HepG2 (cell line): ENCODE results near the gene NSMCE1. TPM values are rescaled to one million over a fixed set of nuclear protein-coding genes. Genes with fewer than 3 reads are reported as not detected.

ENCODE experiments used
- AGO1 ChIP-seq: fragments of 200-400 bp; formaldehyde crosslinking; IDR thresholded peaks from 2 replicates; pipeline ENCODE4 v1.6.1; 2017; ENCODE audit warnings: mild to moderate bottlenecking, low read depth, low read length, moderate library complexity; ENCODE audit not compliant: poor library complexity, severe bottlenecking
- ASH2L ChIP-seq: fragments of 300-600, 200-600 bp; sonication (generic); IDR thresholded peaks from 2 replicates; pipeline ENCODE4 v1.7.0; 2017; ENCODE audit warnings: low read depth, mild to moderate bottlenecking, moderate library complexity, mixed read lengths, low read length; ENCODE audit not compliant: insufficient read length
- DRAP1 ChIP-seq: IDR thresholded peaks from 2 replicates; pipeline ENCODE4 v1.6.1; 2016; ENCODE audit warnings: missing genetic modification reagents, missing compliant biosample characterization
- ETV5 ChIP-seq: IDR thresholded peaks from 2 replicates; pipeline ENCODE4 v1.6.1; 2018; ENCODE audit warnings: missing biosample characterization, missing genetic modification reagents, inconsistent platforms, borderline replicate concordance
- HDAC2 ChIP-seq: sonication (generic); formaldehyde crosslinking; IDR thresholded peaks from 2 replicates; pipeline ENCODE4 v1.4.0; 2020; ENCODE audit warnings: missing genetic modification reagents
- HNRNPK ChIP-seq: fragments of 200-400 bp; formaldehyde crosslinking; IDR thresholded peaks from 2 replicates; pipeline ENCODE4 v1.6.1; 2018; ENCODE audit warnings: low read length, low read depth, moderate library complexity, mild to moderate bottlenecking; ENCODE audit not compliant: poor library complexity, severe bottlenecking
- HNRNPLL ChIP-seq: fragments of 200-400 bp; formaldehyde crosslinking; IDR thresholded peaks from 2 replicates; pipeline ENCODE4 v1.6.1; 2017; ENCODE audit warnings: mild to moderate bottlenecking, low read depth, low read length; ENCODE audit not compliant: poor library complexity, severe bottlenecking
- HOXA3 ChIP-seq: sonication (generic); formaldehyde crosslinking; IDR thresholded peaks from 2 replicates; pipeline ENCODE4 v1.5.0; 2020; ENCODE audit warnings: missing genetic modification reagents
- MATR3 ChIP-seq: sonication (generic); formaldehyde crosslinking; IDR thresholded peaks from 2 replicates; pipeline ENCODE4 v1.4.0; 2020; ENCODE audit warnings: missing genetic modification reagents
- MEIS1 ChIP-seq: sonication (generic); formaldehyde crosslinking; IDR thresholded peaks from 2 replicates; pipeline ENCODE4 v1.9.0; 2021; ENCODE audit warnings: mild to moderate bottlenecking, missing genetic modification reagents, moderate library complexity, borderline replicate concordance
- MYNN ChIP-seq: sonication (generic); formaldehyde crosslinking; IDR thresholded peaks from 2 replicates; pipeline ENCODE4 v1.4.0; 2020; ENCODE audit warnings: mild to moderate bottlenecking, low read depth, missing genetic modification reagents
- NFKBIZ ChIP-seq: IDR thresholded peaks from 2 replicates; pipeline ENCODE4 v1.6.1; 2018; ENCODE audit warnings: missing genetic modification reagents, missing compliant biosample characterization
- REXO4 ChIP-seq: sonication (generic); formaldehyde crosslinking; IDR thresholded peaks from 2 replicates; pipeline ENCODE4 v1.8.0; 2022; ENCODE audit warnings: missing genetic modification reagents, mild to moderate bottlenecking, borderline replicate concordance
- RFX5 ChIP-seq: IDR thresholded peaks from 2 replicates; pipeline ENCODE4 v1.6.1; 2011; ENCODE audit warnings: low read depth, low read length, improper control_type of control experiment
- U2AF2 ChIP-seq: fragments of 200-400 bp; formaldehyde crosslinking; IDR thresholded peaks from 2 replicates; pipeline ENCODE4 v1.6.1; 2017; ENCODE audit warnings: low read depth, mild to moderate bottlenecking, low read length
- YEATS4 ChIP-seq: sonication (generic); formaldehyde crosslinking; IDR thresholded peaks from 2 replicates; pipeline ENCODE4 v1.4.0; 2020; ENCODE audit warnings: missing genetic modification reagents, borderline replicate concordance
- ZFP91 ChIP-seq: sonication (generic); formaldehyde crosslinking; IDR thresholded peaks from 2 replicates; pipeline ENCODE4 v1.9.0; 2022; ENCODE audit warnings: missing genetic modification reagents, mild to moderate bottlenecking, borderline replicate concordance
- ZMAT5 ChIP-seq: sonication (generic); formaldehyde crosslinking; IDR thresholded peaks from 2 replicates; pipeline ENCODE4 v1.5.0; 2020; ENCODE audit warnings: mild to moderate bottlenecking, low read depth, missing genetic modification reagents, borderline replicate concordance
- ZNF264 ChIP-seq: sonication (generic); formaldehyde crosslinking; IDR thresholded peaks from 2 replicates; pipeline ENCODE4 v1.4.0; 2020; ENCODE audit warnings: missing genetic modification reagents
- ZNF296 ChIP-seq: sonication (generic); formaldehyde crosslinking; conservative IDR thresholded peaks from 2 replicates; pipeline ENCODE4 v1.5.0; 2020; ENCODE audit warnings: mild to moderate bottlenecking, missing genetic modification reagents
- ZNF414 ChIP-seq: sonication (generic); formaldehyde crosslinking; IDR thresholded peaks from 2 replicates; pipeline ENCODE4 v1.5.0; 2020; ENCODE audit warnings: missing genetic modification reagents
- ZNF629 ChIP-seq: sonication (generic); formaldehyde crosslinking; conservative IDR thresholded peaks from 2 replicates; pipeline ENCODE4 v1.5.0; 2020; ENCODE audit warnings: missing genetic modification reagents
- ZNF777 ChIP-seq: sonication (generic); formaldehyde crosslinking; IDR thresholded peaks from 2 replicates; pipeline ENCODE4 v1.4.0; 2020; ENCODE audit warnings: missing genetic modification reagents
- ZNF780A ChIP-seq: sonication (generic); formaldehyde crosslinking; IDR thresholded peaks from 2 replicates; pipeline ENCODE4 v1.8.0; 2022; ENCODE audit warnings: mild to moderate bottlenecking, missing genetic modification reagents, moderate library complexity
- ZNF878 ChIP-seq: sonication (generic); formaldehyde crosslinking; IDR thresholded peaks from 2 replicates; pipeline ENCODE4 v1.8.1; 2023; ENCODE audit warnings: mild to moderate bottlenecking, missing genetic modification reagents, moderate library complexity
- polyA plus RNA-seq, 8 experiments: library from polyadenylated mRNA; depleted of rRNA in 3 of 8; stranded (reverse) in 7 of 8; unstranded in 1 of 8; fragments of >200 nt; fragmentation: Illumina TruSeq in 4 of 8; extraction: Trizol in 4 of 8; gene quantifications; 2 replicates each; pipeline versions ENCODE4 v1.2.1 to v1.2.3, GENCODE V29; 2011 to 2016; ENCODE audit warnings: low read depth in 4 of 8, missing spikeins in 1 of 8, mixed read lengths in 1 of 8; ENCODE audit not compliant: insufficient read depth in 1 of 8
- total RNA-seq, 5 experiments: library from RNA; depleted of rRNA; stranded (reverse); fragments of >200 nt; fragmentation: Illumina TruSeq; extraction: Trizol; gene quantifications; 2 replicates each; pipeline ENCODE4 v1.2.3, GENCODE V29; 2016; ENCODE audit warnings: low read depth in 1 of 5
- TF ChIP-seq, protein P1 (sequence below): sonication (generic); formaldehyde crosslinking; IDR thresholded peaks from 2 replicates; pipeline ENCODE4 v1.9.0; 2021; ENCODE audit warnings: missing genetic modification reagents, mild to moderate bottlenecking, borderline replicate concordance
- TF ChIP-seq, protein P2 (sequence below): sonication (generic); formaldehyde crosslinking; IDR thresholded peaks from 2 replicates; pipeline ENCODE4 v1.5.1; 2020; ENCODE audit warnings: missing genetic modification reagents, mild to moderate bottlenecking, borderline replicate concordance

Gene NSMCE1
- total and polyA plus RNA-seq, 2 of the 13 experiments (the other 11 are each of a cell fraction or from before 2014, with no cell fraction given): 42.7 to 52.9 TPM

DNA sequence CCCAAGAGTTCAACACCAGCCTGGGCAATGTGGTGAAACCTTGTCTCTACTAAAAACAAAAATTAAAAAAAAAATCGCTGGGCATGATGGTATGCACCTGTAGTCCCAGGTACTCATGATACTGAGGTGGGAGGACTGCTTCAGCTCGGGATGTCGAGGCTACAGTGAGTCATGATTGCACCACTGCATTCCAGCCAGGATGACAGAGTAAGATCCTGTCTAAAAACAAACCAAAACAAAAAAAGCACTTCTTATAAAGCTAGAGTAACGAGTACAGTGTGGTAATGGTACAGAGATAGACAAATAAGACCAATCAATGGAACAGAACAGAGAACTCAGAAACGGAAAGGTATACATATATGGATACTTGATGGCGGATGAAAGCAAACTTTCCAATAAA is 4.4 kb downstream of the NSMCE1 start (continued):
- TF ChIP-seq ZMAT5 (CRISPR knock-in tag): no peak
- no peak for TF ChIP-seq YEATS4 (CRISPR knock-in tag)
- TF ChIP-seq RFX5: no peak
- TF ChIP-seq REXO4 (CRISPR knock-in tag): no peak
- peak; percentile 77; the same call in 1 of the 2 replicates for TF ChIP-seq ZNF264 (CRISPR knock-in tag)
- no peak for TF ChIP-seq ZNF777 (CRISPR knock-in tag)
- no peak for TF ChIP-seq DRAP1 (CRISPR knock-in tag)
- TF ChIP-seq HNRNPK: no peak
- TF ChIP-seq HNRNPLL: no peak
- TF ChIP-seq ASH2L: no peak
- TF ChIP-seq U2AF2: no peak
- TF ChIP-seq ZNF296 (CRISPR knock-in tag): no peak
- no peak for TF ChIP-seq AGO1
- TF ChIP-seq ETV5: peak; percentile 77; the same call in 1 of the 2 replicates
- no peak for TF ChIP-seq ZNF780A (CRISPR knock-in tag)
- peak; percentile 37; the same call in 1 of the 2 replicates for TF ChIP-seq HOXA3 (CRISPR knock-in tag)
- no peak for TF ChIP-seq NFKBIZ (CRISPR knock-in tag)
- TF ChIP-seq, protein P1, sequence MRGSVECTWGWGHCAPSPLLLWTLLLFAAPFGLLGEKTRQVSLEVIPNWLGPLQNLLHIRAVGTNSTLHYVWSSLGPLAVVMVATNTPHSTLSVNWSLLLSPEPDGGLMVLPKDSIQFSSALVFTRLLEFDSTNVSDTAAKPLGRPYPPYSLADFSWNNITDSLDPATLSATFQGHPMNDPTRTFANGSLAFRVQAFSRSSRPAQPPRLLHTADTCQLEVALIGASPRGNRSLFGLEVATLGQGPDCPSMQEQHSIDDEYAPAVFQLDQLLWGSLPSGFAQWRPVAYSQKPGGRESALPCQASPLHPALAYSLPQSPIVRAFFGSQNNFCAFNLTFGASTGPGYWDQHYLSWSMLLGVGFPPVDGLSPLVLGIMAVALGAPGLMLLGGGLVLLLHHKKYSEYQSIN (CRISPR knock-in tag): no peak
- TF ChIP-seq ZNF414 (CRISPR knock-in tag): peak; percentile 26; the same call in 1 of the 2 replicates
- TF ChIP-seq ZNF629 (CRISPR knock-in tag): 0 out of 2 replicates have a peak, but pooled peaks have one; percentile 13
- TF ChIP-seq MEIS1: no peak
- TF ChIP-seq MYNN (CRISPR knock-in tag): no peak
- peak; percentile 46; the same call in 1 of the 2 replicates for TF ChIP-seq HDAC2 (CRISPR knock-in tag)
- TF ChIP-seq MATR3 (CRISPR knock-in tag): no peak
- TF ChIP-seq, protein P2, sequence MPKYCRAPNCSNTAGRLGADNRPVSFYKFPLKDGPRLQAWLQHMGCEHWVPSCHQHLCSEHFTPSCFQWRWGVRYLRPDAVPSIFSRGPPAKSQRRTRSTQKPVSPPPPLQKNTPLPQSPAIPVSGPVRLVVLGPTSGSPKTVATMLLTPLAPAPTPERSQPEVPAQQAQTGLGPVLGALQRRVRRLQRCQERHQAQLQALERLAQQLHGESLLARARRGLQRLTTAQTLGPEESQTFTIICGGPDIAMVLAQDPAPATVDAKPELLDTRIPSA (CRISPR knock-in tag): no peak
- no peak for TF ChIP-seq ZFP91 (CRISPR knock-in tag)
- TF ChIP-seq ZNF878: no peak
